HG03097 (cell line): ENCODE data around the gene MRNIP.

ENCODE experiments used
- ATAC-seq: cut with Tn5 transposase; IDR thresholded peaks from one replicate; pipeline ENCODE4 v1.9.1; 2021; ENCODE audit not compliant: unreplicated experiment, low FRiP score

MRNIP gene

GRCh38 chr5:179812135-179812825 is 46.3 kb downstream of the MRNIP start:
- ATAC-seq = no peak

DNA sequence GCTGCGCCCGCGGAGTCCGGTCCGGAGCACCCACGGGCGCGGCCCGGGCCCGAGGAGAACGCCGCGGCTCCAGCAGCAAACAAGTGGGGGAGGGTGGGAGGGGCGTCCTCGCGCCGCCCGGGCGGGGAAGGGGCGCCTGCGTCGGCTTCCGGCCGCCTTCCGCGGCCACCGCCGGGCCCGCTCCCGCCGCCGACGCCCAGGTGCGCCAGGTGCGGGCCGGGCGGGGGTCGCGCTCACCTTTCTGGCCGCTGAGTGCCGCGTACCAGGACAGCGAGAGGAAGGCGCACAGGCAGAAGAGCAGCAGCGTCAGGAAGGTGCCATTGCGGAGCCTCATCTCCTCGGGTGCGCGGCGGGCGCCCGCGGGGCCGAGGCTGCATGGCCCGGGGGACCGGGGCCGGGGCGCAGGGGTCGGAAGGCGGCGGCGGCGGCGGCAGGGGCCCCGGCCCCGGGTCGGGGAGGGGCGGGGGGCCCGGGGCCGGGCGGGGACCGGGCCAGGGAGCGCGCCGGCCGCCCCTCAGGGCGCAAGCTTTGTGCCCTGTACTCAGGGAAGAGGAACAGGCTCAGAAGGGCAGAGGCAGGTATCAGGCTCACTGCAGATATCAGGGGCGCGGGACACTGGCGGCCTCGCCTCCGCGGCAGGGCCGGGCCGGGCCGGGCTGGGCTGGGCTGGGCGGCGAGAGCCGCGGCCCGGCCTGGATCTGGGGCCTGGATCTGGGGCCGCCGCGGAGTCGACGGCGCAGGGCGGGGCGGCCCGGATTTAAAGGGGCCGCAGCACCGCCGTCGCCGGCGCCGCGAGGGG is 52.2 kb downstream of the MRNIP start, which contains the start of gene MGAT4B:
Gene MGAT4B (minus strand): TSS at position 617 of the 799 bp plus-strand sequence. CDS start 283 bp downstream, at position 334.
- peak; percentile 58 for ATAC-seq

DNA sequence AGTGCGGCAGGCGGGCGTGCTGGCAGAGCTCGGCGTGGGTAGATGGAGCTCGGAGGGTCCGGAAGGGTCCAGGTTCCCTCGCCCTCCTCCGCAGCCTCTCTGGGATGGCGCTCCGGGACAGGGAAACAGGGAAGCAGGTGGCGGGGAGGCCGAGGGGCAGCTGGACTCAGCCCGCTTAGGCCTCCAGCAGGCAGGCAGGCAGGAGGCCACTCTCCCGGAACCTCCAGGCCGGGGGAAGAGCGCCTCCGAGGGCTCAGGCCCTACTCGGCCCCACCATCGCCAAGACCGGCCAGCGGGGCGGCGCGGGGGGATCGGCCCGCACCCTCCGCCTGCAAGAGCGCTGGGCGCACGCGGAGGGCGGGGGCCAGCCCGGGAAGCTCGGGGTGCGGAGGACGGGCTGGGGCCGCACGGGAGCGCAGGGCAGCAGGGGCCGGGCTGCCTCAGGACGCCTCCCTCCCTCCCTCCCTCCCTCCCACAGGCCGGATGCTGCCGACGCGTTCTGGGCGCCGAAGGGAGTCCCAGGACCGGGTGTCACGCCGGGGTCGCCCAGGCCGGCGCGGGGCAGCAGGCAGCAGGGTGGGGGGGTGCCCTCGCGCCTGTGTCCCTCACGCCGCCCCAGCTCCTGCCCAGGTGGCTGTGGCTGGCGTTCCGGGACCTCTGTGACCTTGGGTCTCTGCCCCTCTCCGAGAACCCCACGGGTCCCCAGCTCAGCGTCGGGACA is 52.9 kb downstream of the MRNIP start:
- peak; percentile 26 for ATAC-seq

DNA sequence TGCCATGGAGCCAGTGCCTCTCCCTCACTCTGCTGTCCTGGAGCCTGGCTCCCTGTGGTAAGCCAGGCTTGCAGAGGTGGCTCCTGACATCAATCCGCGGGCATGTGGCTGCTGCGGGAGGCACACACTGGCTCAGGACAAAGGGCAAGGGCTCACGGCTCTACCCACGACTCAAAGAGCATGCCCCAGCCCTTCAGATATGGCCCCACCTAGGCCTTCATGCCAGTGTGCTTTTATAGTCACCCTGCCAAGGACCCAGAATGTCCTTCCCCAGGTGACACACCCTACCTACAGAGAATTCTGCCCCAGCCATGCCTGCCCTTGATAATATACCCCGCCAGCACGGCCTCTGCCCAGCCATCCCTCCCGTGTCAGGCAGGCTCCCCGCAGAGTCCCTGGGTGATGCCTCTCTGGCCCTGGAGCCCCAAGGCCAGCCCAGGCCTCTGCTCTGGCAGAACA is 53.5 kb downstream of the MRNIP start:
- no peak for ATAC-seq

GRCh38 chr5:179804555-179804947 is 54.1 kb downstream of the MRNIP start:
- no peak for ATAC-seq

- no peak for ATAC-seq
These were observed 54.7 kb downstream of the MRNIP start for GRCh38 chr5:179803651-179804554.

DNA sequence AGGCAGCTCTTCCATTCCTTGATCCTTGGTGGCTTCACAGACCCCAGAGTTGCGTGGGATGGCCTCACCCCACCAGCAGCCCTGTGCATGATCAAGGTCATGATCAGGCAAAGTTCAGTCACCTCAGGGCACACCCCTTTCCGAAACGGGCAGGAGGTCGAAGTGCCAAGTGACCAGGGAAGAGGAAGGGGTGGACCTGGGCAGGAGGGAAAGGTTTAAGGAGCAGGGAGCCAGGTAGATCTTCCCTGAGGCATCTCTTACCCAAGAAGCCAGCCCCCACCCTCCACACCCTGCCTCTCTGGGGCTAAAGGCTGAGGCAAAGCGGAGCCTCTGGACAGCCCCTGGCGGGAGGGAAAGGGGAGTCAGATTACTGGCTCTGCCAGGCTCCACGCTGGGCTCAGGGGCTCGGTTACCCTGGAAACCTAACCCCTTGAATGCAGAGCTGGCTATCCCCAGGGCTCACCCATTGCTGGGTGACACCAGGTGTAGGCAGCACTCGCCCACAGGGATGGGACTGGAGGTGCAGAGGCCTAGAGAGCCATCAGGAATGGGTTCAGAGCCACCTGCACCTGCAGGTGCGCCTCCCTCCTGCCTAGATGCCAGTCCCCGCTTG is 55.6 kb downstream of the MRNIP start:
- ATAC-seq = no peak

DNA sequence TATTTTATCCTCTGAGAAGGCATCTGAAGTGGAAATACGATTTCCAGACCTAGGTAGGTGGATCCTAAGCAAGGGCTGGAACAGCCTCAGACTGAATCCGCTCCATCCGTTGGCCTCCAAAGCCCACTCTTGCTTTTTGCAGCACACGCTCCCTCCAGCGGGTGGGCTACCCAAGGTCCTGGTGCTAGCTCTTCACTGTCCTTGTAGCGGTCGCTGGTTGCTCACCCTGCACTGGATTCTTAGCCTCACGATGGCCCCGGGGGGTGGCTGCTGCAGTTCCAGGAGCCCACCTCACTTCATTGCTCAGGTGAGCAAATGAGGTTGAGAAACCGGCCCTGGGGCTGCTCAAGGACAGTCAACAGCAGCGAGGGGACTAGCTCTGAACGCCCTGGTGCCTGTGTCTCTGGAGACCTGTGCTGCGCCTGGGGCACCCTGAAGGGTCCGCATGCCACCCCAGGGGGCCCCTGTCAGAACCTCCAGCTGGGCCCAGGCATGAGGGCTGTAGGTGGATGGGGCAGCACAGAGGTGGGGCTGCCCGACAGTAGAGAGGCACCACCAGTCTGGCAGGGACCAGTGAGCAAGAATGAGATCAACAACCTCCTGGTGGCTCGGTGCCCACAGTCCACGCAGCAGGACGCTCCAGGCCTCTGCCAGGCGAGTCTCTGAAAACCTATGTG is 56.3 kb downstream of the MRNIP start:
- ATAC-seq = no peak

DNA sequence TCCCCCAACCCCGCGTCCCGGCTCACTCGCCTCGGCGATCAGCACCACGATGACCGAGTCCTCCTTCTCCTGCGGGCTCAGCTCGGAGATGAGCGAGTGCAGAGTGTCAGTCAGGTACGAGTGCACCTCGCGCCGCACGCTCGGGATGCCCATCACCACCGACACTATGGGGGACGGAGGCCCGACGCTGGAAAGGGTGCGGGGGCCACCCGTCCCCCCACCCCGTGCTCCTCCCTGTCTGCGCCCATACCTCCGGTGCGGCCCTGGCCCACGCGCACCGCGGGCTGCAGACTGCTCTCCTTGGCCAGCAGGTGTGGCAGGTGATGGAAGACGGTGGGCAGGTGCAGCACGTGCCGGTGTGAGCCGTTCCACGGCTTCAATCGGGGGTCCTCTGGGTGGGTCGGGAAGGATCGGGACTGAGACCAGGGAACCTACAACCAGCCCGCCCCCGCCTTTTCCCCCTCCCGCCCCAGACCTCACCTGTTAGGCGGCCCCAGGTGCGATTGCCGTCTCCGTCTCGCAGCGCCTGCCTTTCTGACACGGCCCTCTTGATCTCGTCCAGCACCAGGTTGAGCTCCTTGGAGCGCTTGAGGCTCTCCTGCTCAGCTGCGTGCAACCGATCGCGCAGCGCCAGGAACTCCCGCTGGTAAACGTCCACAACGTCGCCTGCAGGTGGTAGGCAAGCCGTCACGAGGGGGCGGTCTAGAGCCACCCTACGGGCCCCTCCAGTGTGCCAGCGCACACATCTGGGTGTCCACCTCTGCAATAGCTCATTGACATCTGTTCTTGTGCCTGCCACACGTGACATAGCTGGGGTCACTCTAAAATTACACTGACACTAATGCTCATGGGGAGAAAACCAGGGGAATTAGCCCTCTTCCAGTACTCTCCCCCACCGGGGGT is 57.1 kb downstream of the MRNIP start:
- ATAC-seq = no peak

DNA sequence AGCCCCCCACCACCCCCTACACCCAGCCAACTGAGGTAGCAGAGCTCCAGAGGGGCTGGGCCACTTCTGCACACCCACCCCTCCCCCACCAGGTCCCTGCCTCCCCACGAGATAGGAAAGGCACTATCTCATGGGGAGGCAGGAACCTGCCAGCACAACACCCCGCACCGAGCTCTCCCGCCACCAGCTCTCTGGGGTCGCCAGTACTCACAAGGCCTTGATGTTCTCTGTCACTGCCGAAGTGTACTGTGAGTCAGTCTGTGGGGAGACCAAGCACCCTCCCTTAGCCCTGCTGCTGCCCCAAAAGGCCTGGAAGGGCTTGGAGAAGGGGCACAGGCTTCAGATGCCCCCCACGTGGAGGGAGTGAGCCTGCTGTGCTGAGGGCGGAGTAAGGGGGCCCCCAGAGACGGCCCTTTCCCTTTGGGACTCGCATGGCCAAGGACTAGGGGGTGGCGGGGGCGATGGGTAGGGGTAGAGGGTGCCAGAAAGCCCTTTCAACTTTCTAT is 57.9 kb downstream of the MRNIP start:
- ATAC-seq = no peak

DNA sequence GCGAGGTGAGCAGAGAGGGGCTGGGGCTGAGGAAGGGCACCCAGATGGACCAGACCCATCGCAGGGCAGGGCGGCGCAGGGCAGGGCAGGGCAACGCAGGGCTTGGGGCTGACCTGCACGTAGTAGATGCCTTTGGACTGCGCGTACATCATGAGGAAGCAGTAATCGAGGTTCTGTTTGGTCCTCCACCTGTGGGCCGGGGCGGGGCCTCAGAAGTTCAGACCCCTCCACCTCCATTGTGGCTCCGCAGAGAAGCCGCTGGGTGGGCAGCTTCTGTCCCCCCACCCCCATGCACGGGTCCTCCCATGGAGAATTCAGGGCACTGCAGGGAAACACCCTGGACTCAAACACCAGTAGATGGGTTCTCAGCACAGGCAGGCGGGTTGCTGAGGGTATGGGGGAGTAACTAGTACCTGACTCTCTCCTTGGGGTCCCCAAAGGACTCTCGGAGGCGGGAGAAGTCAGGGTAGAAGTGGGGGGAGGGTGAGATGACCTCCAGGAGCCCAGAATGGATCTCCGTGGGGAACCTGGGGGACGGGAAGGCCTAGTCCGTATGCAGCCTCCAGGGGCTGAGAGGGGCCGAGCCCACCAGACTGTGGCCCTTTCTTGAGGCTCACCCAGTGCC is 58.4 kb downstream of the MRNIP start:
- no peak for ATAC-seq

GRCh38 chr5:179799644-179799973 is 59.0 kb downstream of the MRNIP start:
- ATAC-seq = no peak

DNA sequence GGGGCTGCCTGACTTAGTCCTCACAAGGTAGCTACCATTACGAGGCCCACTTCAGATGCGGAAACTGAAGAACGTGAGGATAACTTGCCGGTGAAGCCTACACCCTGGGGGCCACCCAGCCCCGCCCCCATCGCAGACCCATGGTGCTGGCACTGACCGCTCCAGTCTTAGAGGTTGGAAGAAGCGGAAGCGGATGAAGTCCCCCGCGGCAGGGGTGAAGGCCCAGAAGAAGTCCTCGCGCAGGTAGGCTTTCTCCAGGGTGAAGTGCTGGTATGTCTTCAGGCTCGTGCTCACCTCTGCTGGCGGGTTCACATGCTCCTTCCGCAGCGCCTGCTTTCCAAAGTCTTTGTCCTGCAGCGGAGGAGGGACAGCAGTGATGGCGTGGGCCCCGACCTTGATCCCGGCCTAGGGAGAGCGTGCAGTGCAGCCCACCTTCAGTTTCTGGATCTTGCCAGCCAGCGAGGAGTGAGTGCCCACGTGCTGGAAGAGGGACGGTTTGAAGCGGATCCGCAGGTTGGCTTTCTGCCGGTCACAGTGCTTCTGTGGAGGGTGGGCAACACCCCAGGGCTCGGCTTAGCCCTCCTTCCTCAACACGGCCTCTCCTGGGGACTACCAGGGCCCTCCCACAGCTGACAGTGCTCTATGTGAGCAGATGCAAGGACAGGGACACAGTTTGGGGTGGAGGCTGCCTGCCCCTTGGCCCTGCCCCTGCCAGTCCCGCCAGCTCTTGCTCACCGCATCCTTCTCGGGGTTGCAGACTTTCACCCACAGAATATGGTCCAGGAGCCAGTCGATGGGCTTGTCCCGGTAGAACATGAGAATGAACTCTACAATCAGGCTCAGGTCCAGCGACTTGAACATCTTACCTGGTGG is 59.6 kb downstream of the MRNIP start:
- ATAC-seq = no peak

GRCh38 chr5:179798144-179798770 is 60.4 kb downstream of the MRNIP start:
- no peak for ATAC-seq

DNA sequence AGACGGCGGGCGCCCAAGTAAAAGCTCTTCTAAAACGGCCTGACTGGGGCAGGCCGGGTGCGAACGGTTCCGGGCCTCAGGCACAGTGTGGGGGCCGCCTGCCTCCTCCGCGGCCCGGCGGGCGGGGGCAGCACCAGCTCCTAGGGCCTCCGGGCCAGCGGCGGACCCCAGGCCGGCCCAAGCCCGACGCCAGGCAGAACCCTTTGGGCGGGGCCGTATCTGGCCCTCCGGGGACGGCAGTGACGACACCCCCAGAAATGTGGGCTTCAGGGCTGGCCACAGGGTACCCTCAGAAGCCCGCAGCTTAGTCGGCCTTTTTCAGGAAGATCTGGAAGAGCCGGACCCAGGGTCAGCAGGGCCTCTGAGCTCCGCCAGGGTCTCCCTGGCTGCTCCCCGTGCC is 60.9 kb downstream of the MRNIP start:
- ATAC-seq = no peak

- ATAC-seq = no peak
These were observed 61.6 kb downstream of the MRNIP start for GRCh38 chr5:179796877-179797608.
